HepG2 (cell line): ENCODE results near the gene KCNT2. TPM values are rescaled to one million over a fixed set of nuclear protein-coding genes. Genes with fewer than 3 reads are reported as not detected.

ENCODE experiments used
- ATAC-seq: fragments of 200-7000 bp; cut with Tn5 transposase; 3 replicates; pipeline ENCODE4 v1.9.1; 2020; ENCODE audit warnings: mild to moderate bottlenecking, moderate library complexity
- BruUV-seq: library from RNA; stranded (reverse); fragments of 400-500 nt; replicated peaks from 2 replicates; lab custom pipeline; 2021; lab: Mats Ljungman, UMichigan
- CTCF ChIA-PET: fragments of 300-600 bp; formaldehyde crosslinking; extraction: SDS; loops from one replicate; lab custom pipeline; 2021; ENCODE audit warnings: low total read pairs, inconsistent platforms, low intra/inter-chr PET ratio; lab: Yijun Ruan, JAX
- POLR2A ChIA-PET: fragments of 350-600 bp; sonication (Branson Sonifier 250); formaldehyde crosslinking; loops from one replicate; lab custom pipeline; 2020; ENCODE audit warnings: antibody characterized with exemption, inconsistent platforms; lab: Yijun Ruan, JAX
- DNase-seq: peaks from one replicate; pipeline ENCODE4 v3.0.0-alpha.2; 2015; ENCODE audit warnings: low spot score
- FAIRE-seq: peaks from 3 replicates; lab custom pipeline; 2011; peaks lifted over from hg19 to GRCh38; lab: Jason Lieb, UNC
- H2AFZ ChIP-seq: one replicate; pipeline ENCODE4 v1.6.1; 2011; ENCODE audit warnings: low read length, inconsistent platforms
- H3K27ac ChIP-seq: fragments of 300-600 bp; 3 replicates; pipeline ENCODE4 v1.8.0; 2011; ENCODE audit warnings: mixed run types, mild to moderate bottlenecking, mixed read lengths, low read length, inconsistent platforms; ENCODE audit not compliant: insufficient read depth; ENCODE audit errors: extremely low read length
- H3K27me3 ChIP-seq, 2 experiments: fragments of 200-600 bp in 1 of 2; 2 replicates in 1 of 2; 3 replicates in 1 of 2; pipeline versions ENCODE4 v1.6.0 to v1.8.0; 2011; ENCODE audit warnings: low read length in 2 of 2, mild to moderate bottlenecking in 2 of 2, moderate library complexity in 2 of 2, inconsistent platforms in 1 of 2; ENCODE audit not compliant: insufficient read depth in 2 of 2, control insufficient read depth in 1 of 2
- H3K36me3 ChIP-seq, 2 experiments: fragments of 200-600 bp in 1 of 2; replicated peaks in 1 of 2; 2 replicates in 1 of 2; 3 replicates in 1 of 2; pipeline versions ENCODE4 v1.5.1 to v1.8.0; 2011; ENCODE audit warnings: low read length in 2 of 2, inconsistent platforms in 1 of 2; ENCODE audit not compliant: insufficient read depth in 2 of 2, control insufficient read depth in 1 of 2
- H3K4me1 ChIP-seq: 2 replicates; pipeline ENCODE4 v1.5.1; 2012; ENCODE audit warnings: low read length, inconsistent platforms; ENCODE audit not compliant: insufficient read depth
- H3K4me2 ChIP-seq: 2 replicates; pipeline ENCODE4 v1.6.0; 2011; ENCODE audit warnings: low read depth, low read length, inconsistent platforms
- H3K4me3 ChIP-seq, 3 experiments: fragments of 200-600 bp in 1 of 3; sonication (generic), shearing (Covaris generic) in 1 of 3; replicated peaks in 1 of 3; 2 replicates each; pipeline ENCODE4 v1.5.1; 2011 to 2016; ENCODE audit warnings: low read length in 3 of 3, inconsistent platforms in 2 of 3, low read depth in 2 of 3, mild to moderate bottlenecking in 2 of 3, control low read depth in 1 of 3, mixed read lengths in 1 of 3; ENCODE audit not compliant: insufficient read depth in 1 of 3
- H3K79me2 ChIP-seq: one replicate; pipeline ENCODE4 v1.6.1; 2011; ENCODE audit warnings: low read length, inconsistent platforms; ENCODE audit not compliant: insufficient read depth
- H3K9ac ChIP-seq: 2 replicates; pipeline ENCODE4 v1.6.0; 2011; ENCODE audit warnings: mild to moderate bottlenecking, low read depth, low read length, inconsistent platforms; ENCODE audit not compliant: insufficient read depth
- H3K9me3 ChIP-seq: 2 replicates; pipeline ENCODE4 v1.5.1; 2012; ENCODE audit warnings: mild to moderate bottlenecking, low read length
- H4K20me1 ChIP-seq: 2 replicates; pipeline ENCODE4 v1.6.0; 2011; ENCODE audit warnings: inconsistent platforms, mild to moderate bottlenecking, low read length, moderate library complexity; ENCODE audit not compliant: insufficient read depth
- AKAP8 ChIP-seq: sonication (generic); formaldehyde crosslinking; IDR thresholded peaks from 2 replicates; pipeline ENCODE4 v1.5.1; 2020; ENCODE audit warnings: mild to moderate bottlenecking, missing genetic modification reagents
- ATM ChIP-seq: fragments of 450-650 bp; IDR thresholded peaks from 2 replicates; pipeline ENCODE4 v1.7.1; 2017; ENCODE audit warnings: mild to moderate bottlenecking, borderline replicate concordance
- CENPT ChIP-seq: sonication (generic); formaldehyde crosslinking; IDR thresholded peaks from 2 replicates; pipeline ENCODE4 v1.8.0; 2022; ENCODE audit warnings: low read depth, mild to moderate bottlenecking, moderate library complexity, missing genetic modification reagents
- EED ChIP-seq: sonication (generic); formaldehyde crosslinking; IDR thresholded peaks from 2 replicates; pipeline ENCODE4 v1.5.0; 2020; ENCODE audit warnings: mild to moderate bottlenecking, missing genetic modification reagents
- HMG20B ChIP-seq: conservative IDR thresholded peaks from 2 replicates; pipeline ENCODE4 v1.6.1; 2016; ENCODE audit warnings: missing genetic modification reagents, missing compliant biosample characterization
- HOXA9 ChIP-seq: sonication (generic); formaldehyde crosslinking; IDR thresholded peaks from 2 replicates; pipeline ENCODE4 v1.8.1; 2022; ENCODE audit warnings: missing genetic modification reagents, mild to moderate bottlenecking, moderate library complexity, borderline replicate concordance
- IKZF1 ChIP-seq: fragments of 450-650 bp; IDR thresholded peaks from 2 replicates; pipeline ENCODE4 v1.7.1; 2016
- MAF1 ChIP-seq: sonication (generic); formaldehyde crosslinking; IDR thresholded peaks from 2 replicates; pipeline ENCODE4 v1.5.0; 2020; ENCODE audit warnings: missing genetic modification reagents, borderline replicate concordance
- NCOR1 ChIP-seq: fragments of 200-600 bp; sonication (generic); IDR thresholded peaks from 2 replicates; pipeline ENCODE4 v1.7.0; 2017; ENCODE audit warnings: antibody characterized with exemption, low read length, borderline replicate concordance
- POGZ ChIP-seq: sonication (generic); formaldehyde crosslinking; IDR thresholded peaks from 2 replicates; pipeline ENCODE4 v1.4.0; 2020; ENCODE audit warnings: mild to moderate bottlenecking, missing genetic modification reagents
- SAFB2 ChIP-seq: sonication (generic); formaldehyde crosslinking; IDR thresholded peaks from 2 replicates; pipeline ENCODE4 v1.5.1; 2020; ENCODE audit warnings: missing genetic modification reagents, low read depth, mild to moderate bottlenecking, borderline replicate concordance
- XRCC5 ChIP-seq: fragments of 200-400 bp; formaldehyde crosslinking; optimal IDR thresholded peaks from 2 replicates; pipeline ENCODE3; 2017; ENCODE audit warnings: mild to moderate bottlenecking, low read length
- ZNF460 ChIP-seq: sonication (generic); formaldehyde crosslinking; IDR thresholded peaks from 2 replicates; pipeline ENCODE4 v1.5.1; 2020; ENCODE audit warnings: missing genetic modification reagents, mild to moderate bottlenecking, borderline replicate concordance
- ZNF543 ChIP-seq: sonication (generic); formaldehyde crosslinking; IDR thresholded peaks from 2 replicates; pipeline ENCODE4 v1.4.0; 2020; ENCODE audit warnings: mild to moderate bottlenecking, missing genetic modification reagents
- ZNF550 ChIP-seq: sonication (generic); formaldehyde crosslinking; IDR thresholded peaks from 2 replicates; pipeline ENCODE4 v1.4.0; 2020; ENCODE audit warnings: mild to moderate bottlenecking, missing genetic modification reagents, borderline replicate concordance
- WGBS: methylation state at CpG from one replicate; pipeline ENCODE4 v1.1.6; 2017; ENCODE audit warnings: low lambda C conversion rate; 5-methylcytosine and 5-hydroxymethylcytosine counted together
- in situ Hi-C: cut with HindIII; loops from 2 replicates; pipeline ENCODE4 v1.10.0; 2017; ENCODE audit warnings: low pct_unique_long_range_greater_than_20kb; ENCODE audit not compliant: extremely low pct_ligation_motif_present
- intact Hi-C: fragments of 100-400 bp; cut with micrococcal nuclease; formaldehyde crosslinking; loops from one replicate; pipeline ENCODE4 v1.10.0; 2022; ENCODE audit not compliant: unreplicated experiment
- polyA plus RNA-seq, 8 experiments: library from polyadenylated mRNA; depleted of rRNA in 3 of 8; stranded (reverse) in 7 of 8; unstranded in 1 of 8; fragments of >200 nt; fragmentation: Illumina TruSeq in 4 of 8; extraction: Trizol in 4 of 8; gene quantifications; 2 replicates each; pipeline versions ENCODE4 v1.2.1 to v1.2.3, GENCODE V29; 2011 to 2016; ENCODE audit warnings: low read depth in 4 of 8, missing spikeins in 1 of 8, mixed read lengths in 1 of 8; ENCODE audit not compliant: insufficient read depth in 1 of 8
- total RNA-seq, 5 experiments: library from RNA; depleted of rRNA; stranded (reverse); fragments of >200 nt; fragmentation: Illumina TruSeq; extraction: Trizol; gene quantifications; 2 replicates each; pipeline ENCODE4 v1.2.3, GENCODE V29; 2016; ENCODE audit warnings: low read depth in 1 of 5
- TF ChIP-seq, protein P1 (sequence below): sonication (generic); formaldehyde crosslinking; IDR thresholded peaks from 2 replicates; pipeline ENCODE4; 2020; ENCODE audit warnings: missing genetic modification reagents, mild to moderate bottlenecking, borderline replicate concordance
- TF ChIP-seq, protein P2 (sequence below): sonication (generic); formaldehyde crosslinking; IDR thresholded peaks from 2 replicates; pipeline ENCODE4 v1.4.0; 2020; ENCODE audit warnings: mild to moderate bottlenecking, missing genetic modification reagents
- TF ChIP-seq, protein P3 (sequence below): sonication (generic); formaldehyde crosslinking; IDR thresholded peaks from 2 replicates; pipeline ENCODE4 v1.8.1; 2022; ENCODE audit warnings: mild to moderate bottlenecking, missing genetic modification reagents
- TF ChIP-seq, protein P4 (sequence below): sonication (generic); formaldehyde crosslinking; IDR thresholded peaks from 2 replicates; pipeline ENCODE4 v1.4.0; 2020; ENCODE audit warnings: missing genetic modification reagents, borderline replicate concordance

Gene KCNT2
- total and polyA plus RNA-seq, 2 of the 13 experiments (the other 11 are each of a cell fraction or from before 2014, with no cell fraction given): not detected

DNA sequence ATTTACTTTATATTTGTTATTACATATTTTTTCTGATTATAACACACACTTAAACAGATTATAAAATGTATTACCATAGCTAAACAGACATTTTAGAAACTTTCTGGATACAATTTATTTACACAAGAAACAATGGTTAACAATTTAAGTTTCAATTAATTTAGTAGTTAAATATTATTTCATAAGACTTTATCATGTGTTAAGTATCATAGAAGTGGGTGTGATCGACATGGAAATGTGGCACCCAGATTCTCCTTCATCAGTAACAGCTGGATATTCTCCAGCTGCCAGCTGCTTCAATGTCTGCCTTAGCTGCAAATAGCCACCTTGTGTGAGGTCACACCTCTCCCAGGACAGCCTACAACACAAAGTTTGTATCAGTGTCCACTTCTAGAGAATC is 97.8 kb downstream of the KCNT2 start:
- no peaks in the 10 kb centered on the region for H3K79me2 ChIP-seq
- H4K20me1 ChIP-seq: no peaks in the 10 kb centered on the region
- no peak overlapping the region for H3K4me3 ChIP-seq
- H3K9me3 ChIP-seq: no peaks in the 10 kb centered on the region
- no peaks in the 10 kb centered on the region for H3K27me3 ChIP-seq
- WGBS: 0% methylated on average over 1 of the region's 1 CpG
- no peak overlapping the region for H3K9ac ChIP-seq
- H2AFZ ChIP-seq: no peak overlapping the region
- intact Hi-C loops (no loop called here), in situ Hi-C loops (no loop called here)
- BruUV-seq: no TSS peak
- no peak overlapping the region for H3K27ac ChIP-seq
- no peaks in the 10 kb centered on the region for H3K4me1 ChIP-seq
- no peaks in the 10 kb centered on the region for H3K36me3 ChIP-seq
- H3K4me2 ChIP-seq: no peak overlapping the region
- POLR2A ChIA-PET: no interaction called here
- no peak for FAIRE-seq
- no peak for DNase-seq
- no peak for ATAC-seq
- CTCF ChIA-PET: no interaction called here
- TF ChIP-seq HMG20B (CRISPR knock-in tag) (no peak), AKAP8 (CRISPR knock-in tag) (no peak), SAFB2 (CRISPR knock-in tag) (no peak), HOXA9 (CRISPR knock-in tag) (no peak), ZNF460 (CRISPR knock-in tag) (no peak), NCOR1 (no peak), ZNF543 (CRISPR knock-in tag) (no peak), MAF1 (CRISPR knock-in tag) (no peak), XRCC5 (no peak), POGZ (CRISPR knock-in tag) (no peak), ZNF550 (CRISPR knock-in tag) (no peak), EED (CRISPR knock-in tag) (no peak), CENPT (CRISPR knock-in tag) (no peak), ATM (no peak), IKZF1 (no peak)
- TF ChIP-seq, protein P1, sequence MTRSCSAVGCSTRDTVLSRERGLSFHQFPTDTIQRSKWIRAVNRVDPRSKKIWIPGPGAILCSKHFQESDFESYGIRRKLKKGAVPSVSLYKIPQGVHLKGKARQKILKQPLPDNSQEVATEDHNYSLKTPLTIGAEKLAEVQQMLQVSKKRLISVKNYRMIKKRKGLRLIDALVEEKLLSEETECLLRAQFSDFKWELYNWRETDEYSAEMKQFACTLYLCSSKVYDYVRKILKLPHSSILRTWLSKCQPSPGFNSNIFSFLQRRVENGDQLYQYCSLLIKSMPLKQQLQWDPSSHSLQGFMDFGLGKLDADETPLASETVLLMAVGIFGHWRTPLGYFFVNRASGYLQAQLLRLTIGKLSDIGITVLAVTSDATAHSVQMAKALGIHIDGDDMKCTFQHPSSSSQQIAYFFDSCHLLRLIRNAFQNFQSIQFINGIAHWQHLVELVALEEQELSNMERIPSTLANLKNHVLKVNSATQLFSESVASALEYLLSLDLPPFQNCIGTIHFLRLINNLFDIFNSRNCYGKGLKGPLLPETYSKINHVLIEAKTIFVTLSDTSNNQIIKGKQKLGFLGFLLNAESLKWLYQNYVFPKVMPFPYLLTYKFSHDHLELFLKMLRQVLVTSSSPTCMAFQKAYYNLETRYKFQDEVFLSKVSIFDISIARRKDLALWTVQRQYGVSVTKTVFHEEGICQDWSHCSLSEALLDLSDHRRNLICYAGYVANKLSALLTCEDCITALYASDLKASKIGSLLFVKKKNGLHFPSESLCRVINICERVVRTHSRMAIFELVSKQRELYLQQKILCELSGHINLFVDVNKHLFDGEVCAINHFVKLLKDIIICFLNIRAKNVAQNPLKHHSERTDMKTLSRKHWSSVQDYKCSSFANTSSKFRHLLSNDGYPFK: no peak
- TF ChIP-seq, protein P2, sequence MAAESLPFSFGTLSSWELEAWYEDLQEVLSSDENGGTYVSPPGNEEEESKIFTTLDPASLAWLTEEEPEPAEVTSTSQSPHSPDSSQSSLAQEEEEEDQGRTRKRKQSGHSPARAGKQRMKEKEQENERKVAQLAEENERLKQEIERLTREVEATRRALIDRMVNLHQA: no peak
- TF ChIP-seq, protein P3, sequence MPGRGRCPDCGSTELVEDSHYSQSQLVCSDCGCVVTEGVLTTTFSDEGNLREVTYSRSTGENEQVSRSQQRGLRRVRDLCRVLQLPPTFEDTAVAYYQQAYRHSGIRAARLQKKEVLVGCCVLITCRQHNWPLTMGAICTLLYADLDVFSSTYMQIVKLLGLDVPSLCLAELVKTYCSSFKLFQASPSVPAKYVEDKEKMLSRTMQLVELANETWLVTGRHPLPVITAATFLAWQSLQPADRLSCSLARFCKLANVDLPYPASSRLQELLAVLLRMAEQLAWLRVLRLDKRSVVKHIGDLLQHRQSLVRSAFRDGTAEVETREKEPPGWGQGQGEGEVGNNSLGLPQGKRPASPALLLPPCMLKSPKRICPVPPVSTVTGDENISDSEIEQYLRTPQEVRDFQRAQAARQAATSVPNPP: no peak
- TF ChIP-seq, protein P4, sequence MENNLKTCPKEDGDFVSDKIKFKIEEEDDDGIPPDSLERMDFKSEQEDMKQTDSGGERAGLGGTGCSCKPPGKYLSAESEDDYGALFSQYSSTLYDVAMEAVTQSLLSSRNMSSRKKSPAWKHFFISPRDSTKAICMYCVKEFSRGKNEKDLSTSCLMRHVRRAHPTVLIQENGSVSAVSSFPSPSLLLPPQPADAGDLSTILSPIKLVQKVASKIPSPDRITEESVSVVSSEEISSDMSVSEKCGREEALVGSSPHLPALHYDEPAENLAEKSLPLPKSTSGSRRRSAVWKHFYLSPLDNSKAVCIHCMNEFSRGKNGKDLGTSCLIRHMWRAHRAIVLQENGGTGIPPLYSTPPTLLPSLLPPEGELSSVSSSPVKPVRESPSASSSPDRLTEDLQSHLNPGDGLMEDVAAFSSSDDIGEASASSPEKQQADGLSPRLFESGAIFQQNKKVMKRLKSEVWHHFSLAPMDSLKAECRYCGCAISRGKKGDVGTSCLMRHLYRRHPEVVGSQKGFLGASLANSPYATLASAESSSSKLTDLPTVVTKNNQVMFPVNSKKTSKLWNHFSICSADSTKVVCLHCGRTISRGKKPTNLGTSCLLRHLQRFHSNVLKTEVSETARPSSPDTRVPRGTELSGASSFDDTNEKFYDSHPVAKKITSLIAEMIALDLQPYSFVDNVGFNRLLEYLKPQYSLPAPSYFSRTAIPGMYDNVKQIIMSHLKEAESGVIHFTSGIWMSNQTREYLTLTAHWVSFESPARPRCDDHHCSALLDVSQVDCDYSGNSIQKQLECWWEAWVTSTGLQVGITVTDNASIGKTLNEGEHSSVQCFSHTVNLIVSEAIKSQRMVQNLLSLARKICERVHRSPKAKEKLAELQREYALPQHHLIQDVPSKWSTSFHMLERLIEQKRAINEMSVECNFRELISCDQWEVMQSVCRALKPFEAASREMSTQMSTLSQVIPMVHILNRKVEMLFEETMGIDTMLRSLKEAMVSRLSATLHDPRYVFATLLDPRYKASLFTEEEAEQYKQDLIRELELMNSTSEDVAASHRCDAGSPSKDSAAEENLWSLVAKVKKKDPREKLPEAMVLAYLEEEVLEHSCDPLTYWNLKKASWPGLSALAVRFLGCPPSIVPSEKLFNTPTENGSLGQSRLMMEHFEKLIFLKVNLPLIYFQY: no peak
